Measurements from ENCODE around the gene RESF1. TPM values are rescaled to one million over a fixed set of nuclear protein-coding genes. Genes with fewer than 3 reads are reported as not detected.
A peak's percentile ranks its signal among the peaks of the same experiment; 100 is the strongest.
"Not testable (repeated sequence)": the region's sequence is repeated elsewhere in the genome, so short reads cannot be mapped to it uniquely, and the experiment has no call there.

The RESF1 gene, protein sequence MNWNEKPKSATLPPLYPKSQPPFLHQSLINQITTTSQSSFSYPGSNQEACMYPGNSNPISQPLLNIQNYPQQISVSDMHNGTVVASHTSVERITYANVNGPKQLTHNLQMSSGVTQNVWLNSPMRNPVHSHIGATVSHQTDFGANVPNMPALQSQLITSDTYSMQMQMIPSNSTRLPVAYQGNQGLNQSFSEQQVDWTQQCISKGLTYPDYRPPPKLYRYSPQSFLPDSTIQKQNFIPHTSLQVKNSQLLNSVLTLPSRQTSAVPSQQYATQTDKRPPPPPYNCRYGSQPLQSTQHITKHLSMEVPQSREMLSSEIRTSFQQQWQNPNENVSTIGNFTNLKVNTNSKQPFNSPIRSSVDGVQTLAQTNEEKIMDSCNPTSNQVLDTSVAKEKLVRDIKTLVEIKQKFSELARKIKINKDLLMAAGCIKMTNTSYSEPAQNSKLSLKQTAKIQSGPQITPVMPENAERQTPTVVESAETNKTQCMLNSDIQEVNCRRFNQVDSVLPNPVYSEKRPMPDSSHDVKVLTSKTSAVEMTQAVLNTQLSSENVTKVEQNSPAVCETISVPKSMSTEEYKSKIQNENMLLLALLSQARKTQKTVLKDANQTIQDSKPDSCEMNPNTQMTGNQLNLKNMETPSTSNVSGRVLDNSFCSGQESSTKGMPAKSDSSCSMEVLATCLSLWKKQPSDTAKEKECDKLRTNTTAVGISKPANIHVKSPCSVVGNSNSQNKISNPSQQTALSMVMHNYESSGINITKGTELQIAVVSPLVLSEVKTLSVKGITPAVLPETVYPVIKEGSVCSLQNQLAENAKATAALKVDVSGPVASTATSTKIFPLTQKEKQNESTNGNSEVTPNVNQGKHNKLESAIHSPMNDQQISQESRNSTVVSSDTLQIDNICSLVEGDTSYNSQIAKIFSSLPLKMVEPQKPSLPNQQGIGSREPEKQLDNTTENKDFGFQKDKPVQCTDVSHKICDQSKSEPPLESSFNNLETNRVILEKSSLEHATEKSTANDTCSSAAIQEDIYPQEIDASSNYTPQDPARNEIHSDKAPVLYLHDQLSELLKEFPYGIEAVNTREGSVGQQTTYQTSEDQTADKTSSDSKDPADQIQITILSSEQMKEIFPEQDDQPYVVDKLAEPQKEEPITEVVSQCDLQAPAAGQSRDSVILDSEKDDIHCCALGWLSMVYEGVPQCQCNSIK (N-terminal part only)
- polyA plus RNA-seq (ENCODE audit: insufficient read length) = 19.7 TPM

DNA sequence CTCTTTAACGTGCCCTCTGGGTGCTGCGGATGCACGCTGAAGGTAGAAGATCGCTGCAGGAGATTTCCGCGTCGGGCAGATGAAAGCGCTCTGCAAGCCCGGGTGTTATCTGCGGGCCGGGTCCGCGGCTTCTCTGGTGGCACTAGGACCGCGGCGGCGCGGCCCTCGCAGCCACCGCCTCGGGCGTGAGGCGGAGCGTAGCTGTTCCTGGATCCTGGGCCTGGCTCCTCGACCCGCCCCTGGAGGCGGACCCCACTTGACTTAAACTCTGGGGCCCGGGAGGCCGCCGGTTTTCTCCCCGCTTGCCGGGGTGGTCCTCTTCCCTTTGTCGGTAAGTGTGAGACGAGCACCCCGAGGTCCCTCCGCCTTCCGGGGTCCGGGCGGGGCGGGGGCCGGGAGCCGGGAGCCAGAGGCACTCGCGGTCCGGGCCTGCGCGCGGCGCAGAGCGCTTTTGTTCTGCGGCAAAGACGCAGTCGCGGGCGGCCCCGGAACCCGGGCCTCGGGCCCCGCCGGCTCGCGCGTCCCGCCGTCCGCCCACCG, at the start of gene RESF1:
RESF1 (plus strand) TSS at position 255 of the 540 bp plus-strand sequence. CDS start 21,541 bp downstream, outside the sequence.
- peak; percentile 94 for DNase-seq

GRCh38 chr12:31914927-31915326, 44.3 kb upstream of the RESF1 start:
- DNase-seq = no peak

DNA sequence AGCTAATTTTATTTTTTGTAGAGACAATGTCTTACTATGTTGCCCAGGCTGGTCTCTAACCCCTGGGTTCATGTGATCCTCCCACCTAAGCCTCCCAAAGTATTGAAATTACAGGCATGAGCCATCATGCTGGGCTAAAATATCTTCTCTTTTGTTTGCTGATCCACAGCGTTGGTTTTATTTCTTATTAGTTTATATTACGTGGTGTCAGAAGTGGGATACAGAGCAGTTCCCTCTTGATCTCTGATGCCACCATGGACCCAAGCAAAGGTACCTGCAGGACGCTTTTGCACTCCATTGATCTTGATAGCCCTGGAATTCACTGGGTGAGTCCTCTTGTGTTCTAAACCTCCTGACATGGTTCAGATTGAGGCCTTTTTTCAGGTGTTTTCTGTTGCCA, 43.8 kb upstream of the RESF1 start:
- DNase-seq = no peak

DNA sequence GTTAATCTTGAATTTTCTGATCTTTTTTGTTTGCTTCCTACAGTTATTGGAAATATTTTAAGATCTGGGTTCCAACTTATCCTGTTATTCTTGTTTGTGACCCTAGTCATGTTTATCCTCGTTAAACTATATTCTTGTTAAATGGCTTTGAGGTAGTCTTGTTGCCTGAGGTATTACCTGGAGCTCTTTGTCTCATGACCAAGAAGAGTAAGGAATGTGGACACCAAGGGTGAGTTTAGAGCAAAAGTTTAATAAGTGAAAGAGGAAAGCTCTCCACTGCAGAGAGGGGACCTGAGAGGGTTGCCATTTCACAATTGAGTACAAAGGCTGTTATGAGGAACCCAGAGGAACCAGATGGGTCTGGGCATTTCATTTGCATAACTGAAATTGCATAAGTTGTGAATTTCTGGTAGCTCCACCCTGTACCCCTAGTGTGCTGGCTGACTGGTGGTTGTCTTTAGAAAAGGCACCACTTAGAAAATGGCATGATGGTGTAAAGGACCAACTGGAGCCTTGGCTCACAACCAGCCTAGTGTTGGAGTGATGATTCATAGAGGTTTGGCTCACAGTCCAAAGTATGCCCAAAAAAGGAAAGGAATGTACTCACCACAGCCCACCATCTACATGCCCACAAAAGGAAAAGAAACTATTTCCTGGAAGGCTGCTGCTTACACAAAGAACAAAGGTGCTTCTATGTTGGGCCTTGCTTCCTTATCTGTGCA, 36.7 kb upstream of the RESF1 start:
- no peak for DNase-seq

DNA sequence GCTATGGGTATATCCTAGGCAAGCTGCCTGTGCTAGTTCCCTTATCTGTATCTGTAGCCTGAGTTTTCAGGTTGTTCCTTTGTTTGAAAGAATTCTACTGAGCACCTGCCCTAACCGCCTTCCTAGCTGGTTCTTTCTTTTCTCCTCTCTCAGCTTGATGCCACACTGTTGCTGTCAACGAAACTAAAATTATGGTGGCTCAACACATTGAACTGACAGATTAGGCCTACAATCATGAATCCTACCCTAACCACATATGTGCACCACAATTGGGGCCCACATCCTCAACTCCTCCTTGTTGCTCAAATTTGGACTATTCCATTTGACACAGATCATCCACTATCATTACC, 36.2 kb upstream of the RESF1 start:
- DNase-seq = no peak

DNA sequence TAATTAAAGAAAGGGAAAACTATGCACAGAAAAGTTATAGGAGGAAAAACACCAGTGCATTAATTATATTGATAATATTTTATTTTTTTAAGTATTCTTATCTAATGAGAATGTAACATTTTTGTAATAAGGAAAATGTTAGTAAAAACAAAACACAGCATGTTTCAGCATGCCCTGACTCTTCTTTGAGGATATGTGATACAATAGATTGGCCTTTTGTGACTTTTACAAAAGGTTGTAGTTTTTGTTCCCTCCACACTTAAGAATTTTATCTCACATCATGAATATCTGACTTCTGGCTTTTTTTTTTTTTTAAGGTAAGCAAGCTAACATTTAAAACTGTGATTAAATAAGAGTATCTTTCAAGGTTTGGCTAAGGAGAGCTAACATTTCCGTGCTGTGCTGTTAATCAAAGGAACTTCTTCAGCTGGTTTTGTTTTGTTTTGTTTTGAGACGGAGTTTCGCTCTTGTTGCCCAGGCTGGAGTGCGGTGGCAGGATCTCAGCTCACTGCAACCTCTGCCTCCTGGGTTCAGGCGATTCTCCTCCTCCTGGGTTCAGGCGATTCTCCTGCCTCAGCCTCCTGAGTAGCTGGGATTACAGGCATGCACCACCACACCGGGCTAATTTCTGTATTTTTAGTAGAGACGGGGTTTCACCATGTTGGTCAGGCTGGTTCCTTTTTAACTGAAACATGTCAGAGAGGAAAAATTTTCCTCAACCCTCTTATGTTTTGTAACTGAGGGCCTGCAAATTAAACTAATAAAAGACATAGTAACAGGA, 30.8 kb upstream of the RESF1 start:
- DNase-seq = no peak

DNA sequence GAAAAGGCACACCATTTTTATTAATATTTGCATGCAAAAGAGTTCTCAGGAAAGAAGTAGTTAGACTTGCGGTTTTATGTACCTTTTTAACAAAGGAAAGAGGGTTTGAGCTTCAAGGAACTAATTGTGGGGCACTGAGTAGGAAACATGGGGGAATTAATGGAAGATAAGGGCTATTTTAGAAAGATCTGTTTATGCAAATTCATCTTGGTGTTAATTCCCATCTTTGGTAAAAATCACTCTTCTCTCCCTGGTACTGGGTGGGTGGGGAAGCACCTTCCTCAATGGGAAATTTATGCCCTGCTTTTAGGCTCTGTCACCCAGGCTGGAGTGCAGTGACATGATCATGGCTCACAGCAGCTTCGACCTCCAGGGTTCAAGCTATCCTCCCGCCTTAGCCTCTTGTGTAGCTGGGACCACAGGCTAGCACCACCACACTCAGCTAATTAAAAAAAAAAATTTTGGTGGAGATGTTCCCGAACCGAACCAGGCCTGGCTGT, 30.1 kb upstream of the RESF1 start:
- DNase-seq = no peak

DNA sequence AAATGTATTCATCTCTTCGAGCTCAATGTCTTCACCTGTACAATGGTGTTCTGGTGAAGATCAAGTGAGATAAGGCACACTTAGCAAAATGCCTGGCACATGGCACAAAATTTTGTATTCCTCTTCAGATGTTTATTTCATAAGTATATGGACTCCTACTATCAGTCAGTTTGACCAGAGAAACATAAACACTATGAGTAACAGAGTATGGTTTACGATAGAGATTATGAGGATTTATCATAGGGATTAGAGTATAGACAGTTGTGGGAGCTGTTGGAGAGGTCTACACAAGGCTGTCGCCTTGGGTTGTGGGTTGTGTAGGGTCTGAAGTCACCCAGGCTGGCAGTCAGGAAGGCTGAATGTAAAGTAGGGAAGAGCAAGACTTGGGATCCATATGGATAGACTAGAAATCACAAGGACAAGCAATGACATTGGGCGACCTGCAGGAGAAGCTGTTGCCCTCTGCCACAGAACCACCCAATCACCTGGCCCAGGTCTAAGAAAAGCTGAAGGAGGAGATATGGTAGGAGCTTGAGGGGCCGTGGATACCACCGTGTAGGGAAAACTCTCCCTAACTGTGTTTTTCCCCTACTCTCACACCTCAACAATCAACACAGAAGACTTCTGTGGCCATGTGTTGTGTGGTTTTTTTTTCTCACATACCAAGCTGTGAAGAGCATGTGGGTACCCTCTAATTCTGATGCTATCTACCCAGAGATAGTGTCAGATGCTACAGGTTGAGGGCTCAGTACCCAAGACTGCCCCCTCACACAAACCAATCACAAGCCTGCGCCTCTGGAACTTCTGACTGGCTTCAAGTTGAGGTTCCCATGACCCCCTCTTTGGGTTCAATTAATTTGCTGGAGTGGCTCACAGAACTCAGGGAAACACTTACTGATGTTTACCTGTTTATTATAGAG, 27.2 kb upstream of the RESF1 start:
- DNase-seq = no peak

DNA sequence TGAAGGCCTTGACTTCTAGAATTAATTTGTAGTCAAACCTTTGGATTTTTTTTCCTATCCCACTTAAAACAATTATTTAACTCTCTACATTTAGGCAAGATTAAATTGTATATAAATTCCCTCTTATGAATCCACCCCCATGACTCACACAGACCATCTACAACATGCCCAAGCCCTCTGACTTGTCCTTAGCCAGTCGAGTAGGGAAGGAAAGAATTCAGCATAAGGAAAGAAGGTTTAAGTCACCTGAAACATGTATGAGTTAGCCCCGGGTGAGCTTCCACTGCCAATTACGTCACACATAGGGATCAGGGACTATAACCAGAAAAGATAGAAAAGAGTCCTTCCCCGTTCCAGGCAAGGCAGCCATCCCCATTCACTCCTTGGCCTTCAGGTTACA, 14.9 kb upstream of the RESF1 start:
- DNase-seq = no peak

- no peak for DNase-seq
These were observed 11.2 kb upstream of the RESF1 start for GRCh38 chr12:31947971-31948370.

DNA sequence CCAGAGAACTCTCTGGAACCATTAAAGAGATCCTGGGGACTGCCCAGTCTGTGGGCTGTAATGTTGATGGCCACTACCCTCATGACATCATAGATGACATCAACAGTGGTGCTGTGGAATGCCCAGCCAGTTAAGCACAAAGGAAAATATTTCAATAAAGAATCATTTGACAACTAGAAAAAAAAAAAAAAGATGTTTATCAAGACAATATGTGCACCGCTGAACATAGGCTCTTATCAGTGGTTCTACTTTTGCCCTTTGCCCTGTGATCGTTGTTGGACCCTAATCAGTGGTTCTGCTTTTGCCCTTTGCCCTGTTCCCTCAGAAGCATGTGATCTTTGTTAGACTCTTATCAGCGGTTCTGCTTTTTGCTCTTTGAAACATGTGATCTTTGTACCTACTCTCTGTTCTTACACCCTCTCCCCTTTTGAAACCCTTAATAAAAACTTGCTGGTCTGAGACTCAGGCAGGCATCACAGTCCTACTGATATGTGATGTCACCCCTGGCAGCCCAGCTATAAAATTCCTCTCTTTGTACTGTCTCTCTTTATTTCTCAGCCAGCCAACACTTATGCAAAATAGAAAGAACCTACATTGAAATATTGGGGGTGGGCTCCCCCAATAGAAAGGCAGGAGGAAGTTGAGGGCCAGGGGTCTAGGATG, 10.4 kb upstream of the RESF1 start:
- DNase-seq = not testable (repeated sequence)

DNA sequence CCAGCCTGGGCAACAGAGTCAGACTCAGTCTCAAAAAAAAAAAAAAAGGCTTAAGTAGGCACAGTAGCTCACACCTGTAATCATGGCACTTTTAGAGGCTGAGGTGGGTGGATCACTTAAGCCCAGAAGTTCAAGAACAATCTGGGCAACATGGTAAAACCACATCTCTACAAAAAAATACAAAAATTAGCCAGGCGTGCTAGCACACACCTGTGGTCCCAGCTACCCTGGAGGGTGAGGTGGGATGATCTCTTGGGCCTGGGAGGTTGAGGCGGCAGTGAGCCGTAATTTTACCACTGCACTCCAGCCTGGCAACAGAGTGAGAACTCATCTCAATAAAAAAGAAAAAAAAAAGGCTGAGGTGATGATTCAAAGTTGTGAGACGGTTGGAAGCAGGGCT, 9.1 kb upstream of the RESF1 start:
- no peak for DNase-seq

- DNase-seq = no peak
These were observed 8.7 kb upstream of the RESF1 start for GRCh38 chr12:31950492-31950891.

GRCh38 chr12:31951008-31951407, 8.2 kb upstream of the RESF1 start:
- no peak for DNase-seq

- DNase-seq = no peak
These were observed 7.3 kb upstream of the RESF1 start for GRCh38 chr12:31951939-31952338.

- DNase-seq = no peak
These were observed 6.8 kb upstream of the RESF1 start for GRCh38 chr12:31952418-31952817.

- DNase-seq = no peak
These were observed 4.0 kb upstream of the RESF1 start for GRCh38 chr12:31954925-31955858.

GRCh38 chr12:31958569-31959160, 550 bp upstream of the RESF1 start:
- peak; percentile 0 for DNase-seq

All from hindlimb muscle (tissue), 1 donor.